ENCODE measurements around the gene TAC3. TPM values are rescaled to one million over a fixed set of nuclear protein-coding genes. Genes with fewer than 3 reads are reported as not detected.
"Not testable (repeated sequence)": the region's sequence is repeated elsewhere in the genome, so short reads cannot be mapped to it uniquely, and the experiment has no call there.

Gene TAC3
- total RNA-seq, 2 donors from 2014 or later, result not detected

- DNase-seq (ENCODE audit: low spot score), result no peak
- no peaks in the 10 kb centered on the region for H3K4me1 ChIP-seq (replicated peaks)
- intact Hi-C loops (cut with DNase I), result no loop called here
- WGBS, result 89% methylated on average over 6 of the region's 6 CpGs
- no peaks in the 10 kb centered on the region for H3K27me3 ChIP-seq (replicated peaks; ENCODE audit: insufficient read depth)
- no peak overlapping the region for H3K4me3 ChIP-seq
- no peak overlapping the region for H3K27ac ChIP-seq
- TF ChIP-seq CTCF (IDR thresholded peaks at IDR 0.05), result no peak
- no peak for TF ChIP-seq POLR2A (IDR thresholded peaks at IDR 0.05)
- TF ChIP-seq POLR2AphosphoS5 (IDR thresholded peaks at IDR 0.05), result no peak
- H3K9me3 ChIP-seq, result no peaks in the 10 kb centered on the region
- no peaks in the 10 kb centered on the region for H3K36me3 ChIP-seq
Observed at GRCh38 chr12:56980268-56980667, 36.1 kb downstream of the TAC3 start.

GRCh38 chr12:56979628-56980027 is 36.7 kb downstream of the TAC3 start:
- Histone ChIP-seq H3K36me3 (no peaks in the 10 kb centered on the region), H3K27me3 (replicated peaks; ENCODE audit: insufficient read depth) (no peaks in the 10 kb centered on the region), H3K27ac (no peak overlapping the region), H3K4me3 (no peak overlapping the region), H3K4me1 (replicated peaks) (no peaks in the 10 kb centered on the region), H3K9me3 (no peaks in the 10 kb centered on the region)
- intact Hi-C loops (cut with DNase I), result no loop called here
- DNase-seq (ENCODE audit: low spot score), result no peak
- TF ChIP-seq CTCF (IDR thresholded peaks at IDR 0.05) (no peak), POLR2A (IDR thresholded peaks at IDR 0.05) (no peak), POLR2AphosphoS5 (IDR thresholded peaks at IDR 0.05) (no peak)
- 100% methylated on average over 3 of the region's 3 CpGs for WGBS

GRCh38 chr12:56978397-56979138 is 37.8 kb downstream of the TAC3 start:
- no peak overlapping the region for H3K4me3 ChIP-seq
- no peaks in the 10 kb centered on the region for H3K36me3 ChIP-seq
- TF ChIP-seq POLR2AphosphoS5 (IDR thresholded peaks at IDR 0.05) (no peak), POLR2A (IDR thresholded peaks at IDR 0.05) (no peak), CTCF (IDR thresholded peaks at IDR 0.05) (no peak)
- DNase-seq (ENCODE audit: low spot score), result no peak
- intact Hi-C loops (cut with DNase I), result no loop called here
- H3K27me3 ChIP-seq (replicated peaks; ENCODE audit: insufficient read depth), result no peaks in the 10 kb centered on the region
- no peak overlapping the region for H3K27ac ChIP-seq
- H3K4me1 ChIP-seq (replicated peaks), result no peaks in the 10 kb centered on the region
- 92% methylated on average over 3 of the region's 3 CpGs for WGBS
- no peaks in the 10 kb centered on the region for H3K9me3 ChIP-seq

- intact Hi-C loops (cut with DNase I); DNase-seq (ENCODE audit: low spot score): not testable (repeated sequence)
- 87% methylated on average over 4 of the region's 4 CpGs for WGBS
Observed at GRCh38 chr12:56977361-56977760, 39.0 kb downstream of the TAC3 start.

GRCh38 chr12:56974224-56974623 is 42.1 kb downstream of the TAC3 start:
- H3K27me3 ChIP-seq (replicated peaks; ENCODE audit: insufficient read depth); DNase-seq (ENCODE audit: low spot score); intact Hi-C loops (cut with DNase I); H3K36me3 ChIP-seq; H3K27ac ChIP-seq; H3K4me3 ChIP-seq; H3K9me3 ChIP-seq; H3K4me1 ChIP-seq (replicated peaks): not testable (repeated sequence)
- 90% methylated on average over 3 of the region's 3 CpGs for WGBS

More at GRCh38 chr12:56977361-56977760, 39.0 kb downstream of the TAC3 start:
- H3K36me3 ChIP-seq; H3K27me3 ChIP-seq (replicated peaks; ENCODE audit: insufficient read depth); H3K9me3 ChIP-seq; H3K4me3 ChIP-seq; H3K4me1 ChIP-seq (replicated peaks); H3K27ac ChIP-seq: not testable (repeated sequence)

GRCh38 chr12:56968910-56969309 is 47.4 kb downstream of the TAC3 start:
- 81% methylated on average over 6 of the region's 6 CpGs for WGBS

GRCh38 chr12:56965997-56966642 is 50.2 kb downstream of the TAC3 start:
- intact Hi-C loops (cut with DNase I); H3K4me3 ChIP-seq; H3K27me3 ChIP-seq (replicated peaks; ENCODE audit: insufficient read depth); H3K27ac ChIP-seq; H3K9me3 ChIP-seq; H3K4me1 ChIP-seq (replicated peaks); DNase-seq (ENCODE audit: low spot score); H3K36me3 ChIP-seq: not testable (repeated sequence)
- WGBS, result 92% methylated on average over 15 of the region's 15 CpGs

More at GRCh38 chr12:56968910-56969309, 47.4 kb downstream of the TAC3 start:
- intact Hi-C loops (cut with DNase I); H3K27ac ChIP-seq; H3K4me3 ChIP-seq; H3K36me3 ChIP-seq; DNase-seq (ENCODE audit: low spot score); H3K9me3 ChIP-seq; H3K27me3 ChIP-seq (replicated peaks; ENCODE audit: insufficient read depth); H3K4me1 ChIP-seq (replicated peaks): not testable (repeated sequence)

GRCh38 chr12:56965124-56965523 is 51.2 kb downstream of the TAC3 start:
- WGBS, result 91% methylated on average over 4 of the region's 4 CpGs
- intact Hi-C loops (cut with DNase I), result not testable (repeated sequence)

GRCh38 chr12:56963557-56963956 is 52.8 kb downstream of the TAC3 start:
- H3K36me3 ChIP-seq; H3K4me3 ChIP-seq; H3K27ac ChIP-seq; H3K27me3 ChIP-seq (replicated peaks; ENCODE audit: insufficient read depth); DNase-seq (ENCODE audit: low spot score); H3K4me1 ChIP-seq (replicated peaks); H3K9me3 ChIP-seq; intact Hi-C loops (cut with DNase I): not testable (repeated sequence)
- WGBS, result 93% methylated on average over 11 of the region's 27 CpGs

More at GRCh38 chr12:56965124-56965523, 51.2 kb downstream of the TAC3 start:
- H3K27me3 ChIP-seq (replicated peaks; ENCODE audit: insufficient read depth); H3K4me1 ChIP-seq (replicated peaks); H3K27ac ChIP-seq; H3K9me3 ChIP-seq; H3K4me3 ChIP-seq; H3K36me3 ChIP-seq; DNase-seq (ENCODE audit: low spot score): not testable (repeated sequence)

Measured in prostate gland (tissue), 2 donors.